NCI-H82 treated with DMSO at 0.1 percent for 48 hours (cell line): Measurements from ENCODE around the gene EML3.
A peak's percentile ranks its signal among the peaks of the same experiment; 100 is the strongest.
"Not testable (repeated sequence)": the region's sequence is repeated elsewhere in the genome, so short reads cannot be mapped to it uniquely, and the experiment has no call there.

ENCODE experiments used
- DNase-seq: peaks from one replicate; lab custom pipeline; 2025; ENCODE audit not compliant: unreplicated experiment; lab: John Stamatoyannopoulos, UW

EML3 gene

GRCh38 chr11:62621567-62622470 is 9.2 kb upstream of the EML3 start, which contains the start of gene B3GAT3:
TSS of gene B3GAT3 (minus strand) at chr11:62621986. CDS start at chr11:62621947, 39 bp downstream.
- peak; percentile 87 for DNase-seq

GRCh38 chr11:62621027-62621566 is 8.5 kb upstream of the EML3 start:
- no peak for DNase-seq

- not testable (repeated sequence) for DNase-seq
Measured at GRCh38 chr11:62616957-62617356, 4.4 kb upstream of the EML3 start.

- DNase-seq = no peak
Measured at GRCh38 chr11:62615521-62615920, 2.9 kb upstream of the EML3 start.

- DNase-seq = no peak
Measured at GRCh38 chr11:62614275-62614674, 1.7 kb upstream of the EML3 start.

DNA sequence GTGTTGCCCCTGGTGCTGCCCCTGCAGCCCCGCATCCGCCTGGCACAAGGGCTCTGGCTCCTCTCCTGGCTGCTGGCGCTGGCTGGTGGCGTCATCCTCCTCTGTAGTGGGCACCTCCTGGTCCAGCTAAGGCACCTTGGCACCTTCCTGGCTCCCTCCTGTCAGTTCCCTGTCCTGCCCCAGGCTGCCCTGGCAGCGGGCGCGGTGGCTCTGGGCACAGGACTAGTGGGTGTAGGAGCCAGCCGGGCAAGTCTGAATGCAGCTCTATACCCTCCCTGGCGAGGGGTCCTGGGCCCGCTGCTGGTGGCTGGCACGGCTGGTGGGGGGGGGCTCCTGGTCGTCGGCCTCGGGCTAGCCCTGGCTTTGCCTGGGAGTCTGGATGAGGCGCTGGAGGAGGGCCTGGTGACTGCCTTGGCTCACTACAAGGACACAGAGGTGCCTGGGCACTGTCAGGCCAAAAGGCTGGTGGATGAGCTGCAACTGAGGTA is 760 bp upstream of the EML3 start:
- no peak for DNase-seq

DNA sequence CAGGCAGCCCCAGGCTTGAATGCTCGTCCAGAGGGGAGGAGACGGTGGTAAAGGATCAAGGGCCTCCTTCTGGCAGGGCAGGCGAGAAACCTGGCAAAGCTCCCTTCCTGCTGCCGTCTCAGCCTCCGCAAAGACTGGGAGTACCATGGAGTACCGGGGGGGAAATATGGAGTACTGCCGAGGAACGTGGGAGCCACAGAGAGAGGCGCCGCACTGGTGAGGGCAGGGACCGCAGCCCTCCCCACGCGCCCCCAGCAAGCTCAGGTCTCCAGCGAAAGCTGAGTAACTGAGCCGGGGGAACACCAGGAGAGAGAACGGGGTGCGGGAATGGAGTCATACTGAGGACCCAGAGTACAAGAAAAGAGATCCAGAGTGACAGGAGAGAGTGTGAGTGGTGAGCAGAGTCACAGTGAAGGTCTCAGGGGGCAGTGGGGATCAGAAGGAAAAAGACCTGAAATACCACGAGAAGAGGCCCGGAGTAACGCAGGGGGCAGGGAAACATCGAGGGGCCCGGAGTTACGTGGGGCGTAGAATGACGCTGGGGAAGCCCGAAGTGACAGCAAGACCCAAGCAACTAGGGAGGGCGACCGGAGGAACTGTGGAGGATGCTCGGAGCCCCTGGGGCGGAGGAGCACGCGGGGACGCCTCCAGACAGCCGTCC is 740 bp downstream of the EML3 start:
- DNase-seq = no peak

DNA sequence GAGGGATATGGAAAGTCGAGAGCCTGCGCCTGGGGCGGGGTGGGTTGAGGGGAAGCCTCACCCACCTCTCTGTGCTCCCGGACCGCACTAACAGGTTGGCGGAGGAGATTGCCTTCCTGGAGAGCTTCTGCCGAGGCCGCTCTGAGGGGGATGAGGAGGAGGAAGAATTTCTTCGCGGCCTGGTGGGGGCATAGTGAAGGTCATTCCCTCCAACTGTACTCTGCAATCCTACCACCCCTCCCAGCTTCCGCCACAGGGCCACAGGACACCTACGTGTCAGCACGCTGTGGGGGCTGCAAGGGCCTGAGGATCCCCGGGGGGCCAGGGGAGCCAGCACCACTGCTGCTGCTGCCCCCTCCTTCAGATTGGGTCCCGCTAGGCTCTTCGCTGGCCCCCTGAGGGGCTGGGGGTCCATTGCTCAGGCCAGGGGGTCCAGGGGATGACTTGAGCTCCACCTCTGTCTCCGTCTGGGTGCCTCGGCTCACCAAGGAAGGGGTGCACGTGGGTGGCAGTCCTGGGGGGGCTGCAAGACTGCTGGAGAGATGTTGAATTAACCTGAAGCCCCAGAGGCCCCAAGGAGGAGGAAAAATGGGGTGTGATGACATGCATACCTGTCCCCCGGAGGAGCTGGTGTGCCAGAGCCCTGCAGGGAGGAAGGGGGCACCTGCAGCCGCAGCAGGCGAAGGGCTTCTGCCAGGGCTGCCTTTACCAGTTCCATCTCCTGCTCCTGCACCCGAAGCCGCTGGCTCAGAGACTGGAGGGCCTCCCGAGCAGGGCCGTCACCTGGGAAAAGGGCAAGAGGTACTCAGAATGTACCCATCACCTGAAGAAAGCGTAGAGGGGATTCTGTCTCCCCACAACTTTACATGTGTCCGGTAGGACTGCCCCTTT is 1.5 kb downstream of the EML3 start:
- no peak for DNase-seq

DNA sequence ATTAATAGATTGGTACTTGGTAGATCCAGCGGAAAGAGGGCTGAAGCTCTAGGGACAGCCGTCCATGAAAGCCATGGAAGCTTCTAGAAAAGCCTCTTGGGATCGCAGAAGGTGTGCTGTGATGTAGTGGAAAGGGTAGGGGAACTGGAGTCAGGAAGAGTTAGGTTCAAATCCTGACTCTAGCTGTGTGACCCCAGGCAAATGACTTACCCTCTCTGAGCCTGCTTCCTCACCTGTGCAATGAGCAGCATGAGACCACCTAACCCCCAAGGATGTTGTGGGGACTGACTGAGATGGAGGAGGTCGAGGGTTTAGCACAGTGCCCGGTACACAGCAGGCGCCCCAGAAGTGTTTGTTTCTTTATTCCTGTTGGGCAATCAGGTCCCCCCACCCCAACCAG is 2.2 kb downstream of the EML3 start:
- no peak for DNase-seq

GRCh38 chr11:62608776-62609175 is 3.8 kb downstream of the EML3 start:
- no peak for DNase-seq

DNA sequence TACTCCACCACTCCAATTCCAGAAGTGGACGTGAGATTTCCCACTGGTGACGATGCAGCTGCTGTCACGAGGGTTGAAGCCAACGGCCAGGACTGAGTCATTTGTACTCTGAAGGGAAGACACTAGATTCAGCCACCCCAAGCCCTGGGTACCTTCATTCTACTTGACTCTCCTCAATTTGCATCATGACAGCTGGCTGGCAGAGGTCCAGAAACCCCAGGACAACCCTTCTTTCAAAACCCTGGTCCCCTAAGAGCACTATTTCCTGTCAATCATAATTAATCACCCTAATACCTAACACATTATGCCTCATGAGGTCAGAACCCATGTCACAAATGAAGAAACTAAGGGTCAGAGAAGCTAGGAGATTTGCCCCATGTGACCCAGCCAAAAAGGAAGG is 4.9 kb downstream of the EML3 start:
- DNase-seq = no peak

- no peak for DNase-seq
Measured at GRCh38 chr11:62605902-62606301, 6.7 kb downstream of the EML3 start.

DNA sequence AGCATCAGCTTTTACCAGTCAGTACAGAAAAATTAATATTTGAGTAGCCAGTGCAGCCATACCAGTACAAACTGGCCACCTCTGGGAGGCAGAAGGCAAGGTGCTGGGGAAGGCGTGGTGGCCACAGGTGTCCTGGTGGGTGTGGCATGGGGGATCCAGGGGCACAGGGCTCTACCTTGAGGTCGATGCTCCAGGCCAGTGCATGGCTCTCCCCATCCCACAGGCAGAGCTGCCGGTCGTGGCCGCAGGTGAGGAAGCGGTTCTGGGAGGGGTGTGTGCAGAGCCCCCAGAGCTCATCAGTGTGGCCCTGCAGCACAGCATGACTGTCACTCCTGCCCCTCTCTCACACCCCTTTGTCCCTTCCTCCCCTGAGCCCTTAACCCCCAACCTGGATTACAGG is 7.1 kb downstream of the EML3 start:
- DNase-seq = no peak

- no peak for DNase-seq
Measured at GRCh38 chr11:62604460-62605120, 8.0 kb downstream of the EML3 start.

DNA sequence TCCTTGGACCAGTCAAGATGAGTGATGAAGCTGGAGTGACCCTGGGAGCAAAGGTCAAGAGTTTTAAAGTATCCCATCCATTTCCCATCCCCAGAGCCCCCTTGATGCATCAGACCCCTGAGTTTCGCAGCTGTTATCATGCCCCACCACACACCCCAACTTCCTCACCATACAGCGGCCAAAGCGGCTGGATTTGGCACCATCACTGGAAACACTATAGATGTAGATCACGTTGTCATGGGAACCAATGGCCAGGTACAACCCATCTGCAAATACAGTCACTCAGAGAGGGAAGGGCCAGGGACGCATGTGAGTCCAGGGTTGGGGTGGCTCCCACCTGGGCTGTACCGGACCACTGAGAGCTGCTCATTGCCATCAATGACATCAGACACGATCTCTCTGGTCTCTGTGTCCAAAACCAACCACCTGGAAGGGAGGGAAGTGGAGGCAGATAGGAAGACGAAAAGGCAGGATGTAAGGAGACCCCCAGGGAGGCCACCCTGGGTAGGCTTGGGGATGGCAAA is 8.7 kb downstream of the EML3 start:
- no peak for DNase-seq

DNA sequence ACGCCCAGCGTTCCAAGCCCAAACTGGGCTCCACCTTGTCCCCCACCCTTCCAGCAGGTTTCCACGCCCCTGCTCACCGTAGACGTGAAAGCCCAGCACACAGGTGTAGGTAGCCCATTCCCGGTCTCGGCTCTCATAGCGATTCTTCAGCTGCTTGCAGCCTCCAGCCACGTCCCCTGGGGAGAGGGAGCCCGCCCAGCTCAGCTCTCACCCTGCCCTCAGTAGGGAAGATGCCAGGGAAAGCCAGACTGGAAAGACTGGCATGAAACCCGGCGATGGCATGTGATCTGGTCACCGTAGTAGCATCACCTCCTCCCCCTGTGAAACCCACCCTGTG is 9.5 kb downstream of the EML3 start:
- DNase-seq = no peak

DNA sequence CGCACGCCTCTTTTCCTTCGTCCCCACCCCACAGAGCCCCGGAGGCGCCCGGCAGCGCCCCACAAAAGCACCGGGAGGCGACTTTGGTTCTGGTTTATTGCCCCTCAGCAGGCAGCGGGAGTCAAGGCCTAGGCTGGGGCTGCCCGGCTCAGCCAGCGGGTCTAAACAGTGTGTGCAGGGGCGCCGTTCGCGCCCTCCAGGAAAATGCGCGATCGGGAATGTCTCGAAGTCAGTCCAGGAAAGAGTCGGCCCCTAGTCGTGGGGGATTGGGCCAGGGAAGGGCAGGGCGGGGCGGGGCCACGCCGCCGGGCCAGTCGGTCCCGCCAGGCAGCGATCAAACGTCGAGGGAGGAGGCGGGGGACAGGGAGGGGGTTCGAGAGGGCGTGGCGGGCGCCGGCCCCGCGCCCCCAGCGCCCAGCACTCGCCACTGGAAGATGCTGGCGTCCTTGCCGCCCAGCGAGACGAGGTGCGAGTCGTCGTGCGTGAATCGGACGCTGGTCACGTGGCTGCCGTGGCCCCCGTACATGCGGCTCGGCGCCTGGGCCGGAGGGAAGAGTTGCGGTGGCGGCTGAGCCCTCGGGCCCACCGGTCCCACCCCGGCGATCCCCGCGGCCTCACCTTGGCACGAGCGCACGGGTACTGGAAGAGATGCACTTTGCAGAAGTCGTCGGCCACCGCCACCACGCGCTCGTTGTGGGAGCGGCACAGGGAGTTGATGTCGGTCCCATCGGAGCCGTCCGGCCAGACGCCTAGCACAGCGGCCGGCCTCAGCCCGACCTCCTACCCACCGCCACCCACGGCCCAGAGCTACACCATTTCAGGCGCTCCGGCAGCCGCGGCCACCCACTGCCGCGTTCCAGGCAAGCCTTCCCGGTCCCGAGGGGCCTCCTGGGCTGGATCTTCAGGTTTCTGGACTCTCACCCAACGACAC is 10.2 kb downstream of the EML3 start:
- DNase-seq = peak; percentile 58

GRCh38 chr11:62601372-62602140 is 11.0 kb downstream of the EML3 start, which contains the start of gene MTA2:
TSS of gene MTA2 (minus strand) at chr11:62601865. CDS start at chr11:62601450, 415 bp downstream.
- DNase-seq = peak; percentile 86

DNA sequence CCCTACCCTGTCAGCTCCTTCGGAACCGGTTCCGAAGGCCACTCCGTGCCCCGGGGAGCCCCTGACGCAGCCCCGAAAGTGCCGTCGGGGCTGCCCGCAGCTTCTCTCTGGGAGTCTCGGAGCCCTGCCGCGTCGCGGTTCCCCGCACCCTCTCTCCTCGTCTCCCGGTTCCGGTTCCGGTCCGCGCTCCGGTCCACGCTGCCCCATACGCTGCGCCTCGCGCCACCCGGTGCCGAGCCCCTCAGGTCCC is 11.5 kb downstream of the EML3 start:
- no peak for DNase-seq
